Stimulated activated CD4-positive, alpha-beta T cell treated with anti-CD3 and anti-CD28 coated beads, Interleukin-12 subunit alpha, Interleukin-12 subunit beta, amount 100 ng/mL, for 4 hours (primary cell): Measurements from ENCODE around the gene WTAP.
"Not testable (repeated sequence)": the region's sequence is repeated elsewhere in the genome, so short reads cannot be mapped to it uniquely, and the experiment has no call there.

ENCODE experiments used
- DNase-seq: peaks from one replicate; pipeline ENCODE4 v3.0.0-alpha.2; 2020

WTAP gene

GRCh38 chr6:159729598-159730331 lies 2.5 kb downstream of the WTAP start:
- no peak for DNase-seq

DNA sequence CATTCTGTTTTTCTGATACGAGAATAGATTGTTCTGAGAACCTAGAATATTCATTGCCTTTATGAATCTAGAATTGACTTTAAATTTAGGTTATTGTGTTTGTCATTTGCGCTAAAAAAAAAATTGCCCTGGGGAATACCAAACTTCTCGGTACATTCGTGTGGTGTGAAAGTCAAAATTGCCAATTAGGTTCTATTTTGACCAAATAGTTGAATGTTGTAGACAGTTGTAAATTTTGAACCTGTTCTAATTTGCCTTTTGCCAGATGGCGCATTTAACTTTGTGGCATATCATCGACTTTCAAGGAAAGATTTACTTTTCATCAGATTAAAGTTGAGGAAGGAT lies 3.0 kb downstream of the WTAP start:
- no peak for DNase-seq

GRCh38 chr6:159732550-159732949 lies 5.2 kb downstream of the WTAP start:
- not testable (repeated sequence) for DNase-seq

DNA sequence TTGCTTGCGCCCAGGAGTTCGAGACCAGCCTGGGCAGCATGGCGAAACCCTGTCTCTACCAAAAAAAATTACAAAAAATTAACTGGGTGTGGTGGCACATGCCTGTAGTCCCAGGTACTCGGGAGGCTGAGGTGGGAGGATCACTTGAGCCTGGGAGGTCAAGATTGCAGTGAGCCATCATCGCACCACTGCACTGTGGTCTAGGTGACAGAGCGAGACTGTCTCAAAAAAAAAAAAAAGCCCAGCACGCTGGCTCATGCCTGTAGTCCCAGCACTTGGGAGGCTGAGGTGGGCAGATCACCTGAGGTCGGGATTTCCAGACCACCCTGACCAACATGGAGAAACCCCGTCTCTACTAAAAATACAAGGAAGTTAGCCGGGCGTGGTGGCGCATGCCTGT lies 6.1 kb downstream of the WTAP start:
- not testable (repeated sequence) for DNase-seq

DNA sequence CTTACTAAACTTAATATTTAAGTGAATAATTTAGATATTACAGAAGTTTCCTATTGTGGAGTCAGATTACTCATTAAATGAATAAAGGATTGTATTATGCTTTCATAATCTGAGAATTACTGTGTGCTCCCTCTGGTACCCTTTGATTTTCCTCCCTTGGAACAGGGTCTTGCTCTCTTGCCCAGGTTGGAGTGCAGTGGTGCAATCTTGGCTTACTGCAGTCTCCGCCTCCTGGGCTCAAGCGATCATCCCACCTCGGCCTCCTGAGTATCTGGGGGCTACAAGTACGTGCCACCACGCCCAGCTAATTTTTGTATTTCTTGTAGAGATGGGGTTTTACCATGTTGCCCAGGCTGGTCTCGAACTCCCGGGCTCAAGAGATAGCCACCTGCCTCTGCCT lies 9.6 kb downstream of the WTAP start:
- no peak for DNase-seq

- no peak for DNase-seq
Observed at GRCh38 chr6:159739341-159739740, 12.0 kb downstream of the WTAP start.

GRCh38 chr6:159742165-159742564 lies 14.9 kb downstream of the WTAP start:
- no peak for DNase-seq

DNA sequence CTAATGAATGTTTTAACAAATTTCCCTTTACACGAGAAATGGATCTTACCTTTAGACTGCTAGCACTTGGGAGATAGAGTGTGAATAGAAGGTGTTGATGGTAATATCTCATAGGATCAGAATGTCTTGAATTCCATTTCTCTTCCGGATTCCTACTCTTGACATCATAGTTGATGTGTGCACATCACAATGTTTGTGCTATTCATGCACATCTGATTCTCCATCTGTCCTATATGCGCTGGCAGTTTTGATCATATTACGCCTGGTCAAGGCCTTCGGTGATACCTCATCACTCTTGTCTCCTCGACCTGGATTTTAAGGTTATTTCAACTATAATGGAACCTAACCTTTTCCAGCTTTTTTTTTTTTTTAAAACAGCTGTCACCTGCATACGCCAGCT lies 17.8 kb downstream of the WTAP start:
- no peak for DNase-seq

GRCh38 chr6:159746759-159747158 lies 19.5 kb downstream of the WTAP start:
- DNase-seq, result no peak

DNA sequence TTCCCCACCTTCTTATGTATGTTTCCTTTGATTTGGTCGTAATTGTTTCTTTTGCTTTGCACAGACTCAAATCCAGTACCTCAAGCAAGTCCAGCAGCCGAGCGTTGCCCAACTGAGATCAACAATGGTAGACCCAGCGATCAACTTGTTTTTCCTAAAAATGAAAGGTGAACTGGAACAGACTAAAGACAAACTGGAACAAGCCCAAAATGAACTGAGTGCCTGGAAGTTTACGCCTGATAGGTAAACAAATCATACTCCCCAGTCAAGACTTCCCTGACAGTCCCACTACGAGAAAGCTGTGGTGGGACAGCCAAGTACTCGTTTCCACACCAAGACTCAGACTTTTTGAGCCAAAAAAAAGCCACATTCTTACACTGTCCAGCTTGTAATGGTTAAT lies 20.8 kb downstream of the WTAP start:
- not testable (repeated sequence) for DNase-seq

GRCh38 chr6:159751448-159751847 lies 24.1 kb downstream of the WTAP start:
- DNase-seq, result no peak

- no peak for DNase-seq
Observed at GRCh38 chr6:159753081-159753872, 26.0 kb downstream of the WTAP start.

- DNase-seq, result no peak
Observed at GRCh38 chr6:159754401-159754800, 27.1 kb downstream of the WTAP start.

DNA sequence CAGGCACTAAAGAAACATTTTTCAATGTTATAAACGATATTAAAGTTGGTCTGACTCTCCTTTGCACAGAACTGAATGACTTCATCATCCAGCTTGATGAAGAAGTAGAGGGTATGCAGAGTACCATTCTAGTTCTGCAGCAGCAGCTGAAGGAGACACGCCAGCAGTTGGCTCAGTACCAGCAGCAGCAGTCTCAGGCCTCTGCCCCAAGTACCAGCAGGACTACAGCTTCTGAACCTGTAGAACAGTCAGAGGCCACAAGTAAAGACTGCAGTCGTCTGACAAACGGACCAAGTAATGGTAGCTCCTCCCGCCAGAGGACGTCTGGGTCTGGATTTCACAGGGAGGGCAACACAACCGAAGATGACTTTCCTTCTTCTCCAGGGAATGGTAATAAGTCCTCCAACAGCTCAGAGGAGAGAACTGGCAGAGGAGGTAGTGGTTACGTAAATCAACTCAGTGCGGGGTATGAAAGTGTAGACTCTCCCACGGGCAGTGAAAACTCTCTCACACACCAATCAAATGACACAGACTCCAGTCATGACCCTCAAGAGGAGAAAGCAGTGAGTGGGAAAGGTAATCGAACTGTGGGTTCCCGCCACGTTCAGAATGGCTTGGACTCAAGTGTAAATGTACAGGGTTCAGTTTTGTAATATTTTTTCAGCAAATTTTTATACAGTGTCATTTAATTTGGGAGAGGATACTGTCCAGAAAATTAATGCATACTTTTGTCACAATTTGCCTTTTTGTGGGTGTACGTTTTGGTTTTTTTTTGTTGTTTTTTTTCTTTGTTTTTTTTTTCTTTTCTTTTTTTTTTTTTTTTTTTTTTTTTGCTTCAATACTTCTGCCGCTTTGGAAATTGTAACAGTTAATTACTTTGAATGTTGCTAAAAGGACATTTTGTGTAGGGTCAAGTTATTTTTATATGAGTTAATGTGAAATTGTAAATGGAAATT lies 27.9 kb downstream of the WTAP start:
- DNase-seq, result no peak

- DNase-seq, result no peak
Observed at GRCh38 chr6:159756508-159756907, 29.2 kb downstream of the WTAP start.

DNA sequence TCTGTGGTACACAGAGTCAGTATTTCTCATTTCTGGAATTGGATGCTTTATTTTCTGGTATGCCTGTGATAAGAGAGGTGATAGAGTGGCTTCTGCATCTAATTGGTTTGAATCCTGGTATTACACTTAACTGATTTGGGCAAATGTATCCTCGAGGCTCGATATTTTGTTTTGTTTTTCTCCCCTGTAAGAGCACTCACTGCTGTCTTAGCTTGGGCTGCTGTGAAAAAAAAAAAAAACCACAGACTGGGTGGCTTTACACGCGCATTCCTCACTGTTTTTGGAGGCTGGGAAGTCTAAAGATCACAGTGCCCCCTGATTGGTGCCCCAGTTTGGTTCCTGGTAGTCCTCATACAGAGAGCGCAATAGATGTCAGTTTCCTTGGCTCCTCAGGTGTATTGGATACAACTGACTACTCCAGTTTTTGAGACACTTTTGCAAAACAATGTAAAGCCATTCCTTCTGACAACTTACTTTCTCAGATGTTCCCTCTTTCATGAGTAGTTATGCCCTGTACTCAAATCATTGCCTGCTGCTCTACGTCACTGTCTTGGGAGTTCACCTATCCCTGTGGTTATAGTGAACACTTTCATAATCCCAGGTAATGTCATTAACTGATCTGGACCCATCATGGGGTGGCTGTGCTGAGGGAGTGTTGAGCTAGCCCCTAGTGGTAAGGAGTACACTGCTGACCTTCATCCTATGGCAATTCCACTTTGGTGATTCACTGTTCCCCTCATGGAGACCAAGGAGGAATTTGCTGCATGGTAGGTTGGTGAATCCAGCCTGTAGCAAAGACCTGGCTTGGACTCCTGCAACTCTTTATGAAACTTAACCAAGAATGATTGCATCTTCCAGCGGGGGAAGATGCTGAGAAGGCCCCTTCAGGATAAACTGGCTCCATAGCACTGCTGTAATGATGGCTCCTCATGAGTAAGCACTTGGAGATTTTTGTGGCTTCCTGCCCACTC lies 31.0 kb downstream of the WTAP start:
- DNase-seq, result no peak

- DNase-seq, result no peak
Observed at GRCh38 chr6:159759645-159760044, 32.3 kb downstream of the WTAP start.

DNA sequence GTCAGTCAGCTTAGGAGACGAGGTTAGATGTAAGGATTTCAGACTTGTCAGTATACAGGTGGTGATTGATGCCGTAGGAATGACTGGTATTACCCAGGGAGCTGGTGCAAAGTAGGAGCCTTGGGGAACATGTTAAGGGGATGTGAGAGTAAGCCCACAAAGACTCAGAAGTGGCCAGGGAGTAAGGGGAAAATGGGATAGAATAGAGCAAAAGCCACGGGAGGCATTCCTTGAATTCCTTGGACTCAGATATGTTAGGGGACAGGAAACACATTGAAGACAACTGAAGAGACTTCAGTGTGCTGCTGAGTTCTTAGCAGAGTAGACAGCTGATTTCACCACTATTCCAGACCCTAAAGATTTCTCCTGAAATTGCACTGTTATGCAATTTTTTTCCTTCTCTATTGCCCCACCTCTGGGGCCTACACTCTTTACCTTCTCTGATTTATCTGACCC lies 33.3 kb downstream of the WTAP start:
- no peak for DNase-seq

DNA sequence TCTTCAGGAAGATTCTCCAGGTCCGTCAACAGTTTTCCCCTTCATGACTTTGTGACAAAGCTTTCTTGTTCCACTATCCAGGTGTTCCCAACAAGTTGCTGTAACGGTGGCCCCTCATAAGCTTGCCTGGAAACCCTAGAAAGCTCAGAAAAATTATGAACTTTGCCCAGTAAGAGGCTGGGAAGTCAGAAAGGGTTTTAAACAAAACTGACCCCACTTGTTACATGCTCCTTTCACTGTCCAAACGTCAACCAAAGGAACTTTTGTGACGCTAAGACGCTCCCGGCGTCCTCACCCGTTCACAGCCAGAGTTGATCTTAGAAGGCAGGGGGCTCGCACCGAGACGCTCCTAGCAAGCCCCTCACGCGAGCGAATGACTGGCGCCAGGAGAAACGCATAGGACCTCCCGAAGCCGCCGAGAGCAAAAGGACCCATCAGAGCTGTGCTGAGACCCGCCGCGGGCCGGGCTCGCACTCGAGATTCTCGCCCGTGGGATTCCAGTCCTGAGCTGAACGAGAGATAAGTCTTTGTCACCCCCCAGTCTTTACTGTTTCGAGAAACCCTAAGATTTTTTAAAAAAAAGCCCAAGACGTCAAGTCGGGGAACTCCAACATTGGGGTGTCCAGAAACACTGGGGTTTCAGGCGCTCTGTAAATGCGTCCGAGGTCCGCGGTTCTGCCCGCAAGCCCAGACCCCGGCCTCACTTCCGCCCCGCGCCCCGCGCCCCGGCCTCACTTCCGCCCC lies 34.0 kb downstream of the WTAP start:
- no peak for DNase-seq

GRCh38 chr6:159761873-159762680 lies 34.8 kb downstream of the WTAP start, which contains the start of gene ACAT2:
Gene ACAT2, plus strand, starts transcription at chr6:159762045. Its CDS starts 43 bp downstream, at chr6:159762088.
- peak; percentile 88 for DNase-seq
